Measurements from ENCODE around the gene MAPKAP1. TPM values are rescaled to one million over a fixed set of nuclear protein-coding genes. Genes with fewer than 3 reads are reported as not detected.

Gene MAPKAP1
- total RNA-seq, 4 donors from 2014 or later, result 87.1 to 114 (median 111) TPM

DNA sequence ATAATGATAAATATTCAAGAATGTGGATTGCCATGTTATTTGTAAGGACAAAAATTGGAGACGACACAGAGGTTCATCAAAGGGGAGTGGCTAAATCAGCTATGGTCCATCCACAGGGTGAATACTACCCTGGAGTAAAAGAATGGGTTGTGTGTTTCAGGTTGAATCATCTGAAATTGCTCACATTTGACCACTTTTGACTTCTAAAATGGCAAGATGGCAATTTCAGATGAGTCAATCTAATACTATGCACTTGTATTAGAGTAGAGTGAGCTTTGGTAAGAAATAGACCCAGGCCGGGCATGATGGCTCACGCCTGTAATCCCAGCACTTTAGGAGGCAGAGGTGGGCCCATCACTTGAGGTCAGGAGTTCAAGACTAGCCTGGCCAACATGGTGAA lies 313.6 kb downstream of the MAPKAP1 start:
- no peaks in the 10 kb centered on the region for H3K4me1 ChIP-seq
- no peaks in the 10 kb centered on the region for H3K27me3 ChIP-seq
- 84 to 91% methylated on average over 3 of the region's 3 CpGs for WGBS, 2 donors
- intact Hi-C loops (cut with DNase I), result no loop called here
- no peaks in the 10 kb centered on the region for H3K36me3 ChIP-seq
- no peaks in the 10 kb centered on the region for H3K9me3 ChIP-seq
- no peak for DNase-seq
- no peak overlapping the region for H3K27ac ChIP-seq
- TF ChIP-seq, protein P1, sequence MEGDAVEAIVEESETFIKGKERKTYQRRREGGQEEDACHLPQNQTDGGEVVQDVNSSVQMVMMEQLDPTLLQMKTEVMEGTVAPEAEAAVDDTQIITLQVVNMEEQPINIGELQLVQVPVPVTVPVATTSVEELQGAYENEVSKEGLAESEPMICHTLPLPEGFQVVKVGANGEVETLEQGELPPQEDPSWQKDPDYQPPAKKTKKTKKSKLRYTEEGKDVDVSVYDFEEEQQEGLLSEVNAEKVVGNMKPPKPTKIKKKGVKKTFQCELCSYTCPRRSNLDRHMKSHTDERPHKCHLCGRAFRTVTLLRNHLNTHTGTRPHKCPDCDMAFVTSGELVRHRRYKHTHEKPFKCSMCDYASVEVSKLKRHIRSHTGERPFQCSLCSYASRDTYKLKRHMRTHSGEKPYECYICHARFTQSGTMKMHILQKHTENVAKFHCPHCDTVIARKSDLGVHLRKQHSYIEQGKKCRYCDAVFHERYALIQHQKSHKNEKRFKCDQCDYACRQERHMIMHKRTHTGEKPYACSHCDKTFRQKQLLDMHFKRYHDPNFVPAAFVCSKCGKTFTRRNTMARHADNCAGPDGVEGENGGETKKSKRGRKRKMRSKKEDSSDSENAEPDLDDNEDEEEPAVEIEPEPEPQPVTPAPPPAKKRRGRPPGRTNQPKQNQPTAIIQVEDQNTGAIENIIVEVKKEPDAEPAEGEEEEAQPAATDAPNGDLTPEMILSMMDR (IDR thresholded peaks at IDR 0.05), result no peak
- no peak for TF ChIP-seq POLR2A (IDR thresholded peaks at IDR 0.05)
- no peak overlapping the region for H3K4me3 ChIP-seq (replicated peaks in 1 of 3)

DNA sequence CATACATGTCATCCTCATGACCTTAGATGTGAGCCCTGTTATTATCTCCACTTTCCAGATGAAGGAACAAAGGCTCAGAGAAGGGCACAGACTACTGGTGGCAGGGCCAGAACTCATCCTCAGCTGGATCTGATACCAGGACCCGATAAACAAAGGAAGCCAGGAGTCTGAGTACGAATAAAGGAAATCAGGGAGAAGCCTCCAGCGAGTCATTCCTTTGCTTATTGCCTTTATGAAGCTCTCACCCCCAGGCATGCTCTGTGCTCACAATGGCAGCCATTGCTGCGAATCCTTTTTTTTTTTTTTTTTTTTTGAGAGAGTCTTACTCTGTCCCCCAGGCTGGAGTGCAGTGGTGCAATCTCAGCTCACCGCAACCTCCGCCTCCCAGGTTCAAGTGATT lies 315.3 kb downstream of the MAPKAP1 start:
- H3K4me3 ChIP-seq (replicated peaks in 1 of 3), result no peak overlapping the region
- no peaks in the 10 kb centered on the region for H3K27me3 ChIP-seq
- 94% methylated on average over 6 of the region's 6 CpGs for WGBS, 2 donors
- no peaks in the 10 kb centered on the region for H3K36me3 ChIP-seq
- no peaks in the 10 kb centered on the region for H3K4me1 ChIP-seq
- H3K9me3 ChIP-seq, result no peaks in the 10 kb centered on the region
- DNase-seq, result no peak
- H3K27ac ChIP-seq, result no peak overlapping the region
- TF ChIP-seq, protein P1 (IDR thresholded peaks at IDR 0.05), result no peak
- no peak for TF ChIP-seq POLR2A (IDR thresholded peaks at IDR 0.05)
- intact Hi-C loops (cut with DNase I), result no loop called here

DNA sequence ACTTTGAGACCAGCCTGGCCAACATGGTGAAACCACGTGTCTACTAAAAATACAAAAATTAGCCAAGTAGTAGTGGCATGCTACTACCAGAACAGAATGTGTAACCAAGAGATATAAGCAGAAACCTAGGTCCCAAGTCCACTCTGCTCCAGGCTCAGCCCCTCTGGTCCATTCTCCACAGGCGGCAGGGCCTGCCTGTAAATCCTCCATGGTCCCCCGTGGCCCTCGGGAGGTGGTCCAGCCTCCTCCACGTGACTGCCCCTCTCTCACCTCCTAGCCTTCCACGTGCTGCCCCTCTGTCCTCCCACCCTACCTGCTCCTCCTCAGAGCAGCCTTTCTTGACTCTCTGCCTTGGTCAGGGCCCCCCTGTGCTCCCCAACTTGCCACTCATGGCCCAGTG lies 318.0 kb downstream of the MAPKAP1 start:
- H3K27ac ChIP-seq, result no peak overlapping the region
- intact Hi-C loops (cut with DNase I), result no loop called here
- DNase-seq, result no peak
- TF ChIP-seq, protein P1 (IDR thresholded peaks at IDR 0.05), result no peak
- TF ChIP-seq POLR2A (IDR thresholded peaks at IDR 0.05), result no peak
- 56 to 67% methylated on average over 6 of the region's 6 CpGs for WGBS, 2 donors
- no peaks in the 10 kb centered on the region for H3K9me3 ChIP-seq
- H3K36me3 ChIP-seq, result no peaks in the 10 kb centered on the region
- no peaks in the 10 kb centered on the region for H3K4me1 ChIP-seq
- no peaks in the 10 kb centered on the region for H3K27me3 ChIP-seq
- H3K4me3 ChIP-seq (replicated peaks in 1 of 3), result no peak overlapping the region

DNA sequence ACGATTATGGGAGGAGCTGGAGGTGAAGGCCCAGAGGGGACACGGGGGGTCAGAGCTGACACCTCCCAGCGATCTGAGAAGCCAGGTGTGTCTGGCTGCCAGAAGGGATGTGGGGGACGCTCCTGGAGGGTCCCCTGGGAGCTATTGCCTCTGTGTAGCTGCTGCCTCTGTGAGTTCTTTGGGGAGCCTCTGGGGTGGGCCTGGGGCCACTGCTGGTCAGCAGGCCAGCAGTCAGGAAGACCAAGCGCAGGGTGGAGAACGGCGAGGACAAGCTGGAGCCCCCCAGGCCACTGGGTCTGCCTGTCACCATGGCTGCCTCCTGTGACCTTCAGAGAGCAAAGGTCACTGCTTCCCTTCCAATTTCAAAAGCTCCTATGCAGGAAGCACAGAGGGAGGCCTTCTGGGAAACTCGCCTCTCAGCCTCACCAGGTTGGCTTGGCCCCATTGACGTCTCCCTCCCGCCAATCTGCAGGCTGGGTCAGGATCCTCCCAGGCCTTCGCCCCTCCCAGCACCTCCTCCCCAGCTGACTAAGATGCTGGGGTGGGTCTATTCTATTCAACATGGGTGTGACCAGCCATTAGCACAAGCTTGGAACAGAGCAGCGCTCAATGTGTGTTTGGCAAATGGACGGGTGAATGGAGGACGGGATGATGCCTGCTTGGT lies 319.0 kb downstream of the MAPKAP1 start:
- no peaks in the 10 kb centered on the region for H3K27me3 ChIP-seq
- no peaks in the 10 kb centered on the region for H3K9me3 ChIP-seq
- no peak for DNase-seq
- TF ChIP-seq POLR2A (IDR thresholded peaks at IDR 0.05), result no peak
- TF ChIP-seq, protein P1 (IDR thresholded peaks at IDR 0.05), result no peak
- no peaks in the 10 kb centered on the region for H3K36me3 ChIP-seq
- H3K27ac ChIP-seq, result no peak overlapping the region
- no peak overlapping the region for H3K4me3 ChIP-seq (replicated peaks in 1 of 3)
- no peaks in the 10 kb centered on the region for H3K4me1 ChIP-seq
- intact Hi-C loops (cut with DNase I), result no loop called here
- WGBS, 2 donors, result 85 to 90% methylated on average over 10 to 12 of the region's 14 CpGs

Small RNA genes lying within 50 kb of the gene (small RNA-seq; reads per million reads assigned to genes)
- not detected for gene RF00017

Other genes with a start within 250 kb of the MAPKAP1 start
- 100 to 1,000 TPM in 1 of 4 donors, 10 to 100 TPM in 3; 68.5 to 108 (median 71.3) TPM for gene PBX3, start 40.2 kb upstream of the MAPKAP1 start, total RNA-seq